ENCODE data around the gene MALSU1. TPM values are rescaled to one million over a fixed set of nuclear protein-coding genes. Genes with fewer than 3 reads are reported as not detected.

MALSU1 gene
- total RNA-seq, 2 donors from 2014 or later: 6.3 to 57.9 TPM

- no peak overlapping the region for H3K4me3 ChIP-seq
- 91 to 93% methylated on average over 2 of the region's 2 CpGs for WGBS, 2 donors
- no peaks in the 10 kb centered on the region for H3K36me3 ChIP-seq (replicated peaks in 1 of 2; ENCODE audit: insufficient read depth in 1 of 2, low read depth in 2 of 2)
- ATAC-seq (no peak), DNase-seq (no peak)
- TF ChIP-seq POLR2A (IDR thresholded peaks at IDR 0.05) (no peak), CTCF (IDR thresholded peaks at IDR 0.05) (no peak)
- H3K4me1 ChIP-seq: peaks cover 6% of the 10 kb centered on the region
- intact Hi-C loops (cut with DNase I): no loop called here
- no peaks in the 10 kb centered on the region for H3K27me3 ChIP-seq
- no peak overlapping the region for H3K27ac ChIP-seq
- no peaks in the 10 kb centered on the region for H3K9me3 ChIP-seq
Observed at GRCh38 chr7:23268167-23268566, 31.0 kb upstream of the MALSU1 start.

- DNase-seq (no peak), ATAC-seq (no peak)
- H3K4me1 ChIP-seq: peaks cover 10% of the 10 kb centered on the region
- no peak for TF ChIP-seq POLR2A (IDR thresholded peaks at IDR 0.05)
- no peak for TF ChIP-seq CTCF (IDR thresholded peaks at IDR 0.05)
- no peaks in the 10 kb centered on the region for H3K27me3 ChIP-seq
- no peaks in the 10 kb centered on the region for H3K9me3 ChIP-seq
- intact Hi-C loops (cut with DNase I): no loop called here
- H3K36me3 ChIP-seq (replicated peaks in 1 of 2; ENCODE audit: insufficient read depth in 1 of 2, low read depth in 2 of 2): no peaks in the 10 kb centered on the region
- 80 to 88% methylated on average over 3 to 4 of the region's 4 CpGs for WGBS, 2 donors
- no peak overlapping the region for H3K27ac ChIP-seq
- H3K4me3 ChIP-seq: no peak overlapping the region
Observed at GRCh38 chr7:23268746-23269145, 30.4 kb upstream of the MALSU1 start.

- 76 to 86% methylated on average over 2 of the region's 2 CpGs for WGBS, 2 donors
- Histone ChIP-seq H3K4me3 (no peak overlapping the region), H3K27me3 (no peaks in the 10 kb centered on the region), H3K27ac (no peak overlapping the region), H3K36me3 (replicated peaks in 1 of 2; ENCODE audit: insufficient read depth in 1 of 2, low read depth in 2 of 2) (no peaks in the 10 kb centered on the region), H3K4me1 (peaks cover 10% of the 10 kb centered on the region), H3K9me3 (no peaks in the 10 kb centered on the region)
- ATAC-seq (no peak), DNase-seq (no peak)
- no peak for TF ChIP-seq CTCF (IDR thresholded peaks at IDR 0.05)
- TF ChIP-seq POLR2A (IDR thresholded peaks at IDR 0.05): no peak
- intact Hi-C loops (cut with DNase I): no loop called here
Observed at GRCh38 chr7:23272275-23272674, 26.9 kb upstream of the MALSU1 start.

GRCh38 chr7:23273141-23273599 is 26.0 kb upstream of the MALSU1 start:
- Histone ChIP-seq H3K9me3 (no peaks in the 10 kb centered on the region), H3K36me3 (replicated peaks in 1 of 2; ENCODE audit: insufficient read depth in 1 of 2, low read depth in 2 of 2) (no peaks in the 10 kb centered on the region), H3K4me1 (peaks cover 10% of the 10 kb centered on the region), H3K4me3 (no peak overlapping the region), H3K27ac (peak overlapping the region in 3 of 4 donors; percentile 47 to 55 (median 52)), H3K27me3 (no peaks in the 10 kb centered on the region)
- TF ChIP-seq POLR2A (IDR thresholded peaks at IDR 0.05) (no peak), CTCF (IDR thresholded peaks at IDR 0.05) (peak; percentile 83 to 95 (median 91))
- DNase-seq: peak; percentile 97 to 99 (median 98)
- intact Hi-C loops (cut with DNase I): no loop called here
- ATAC-seq: peak; percentile 99
- WGBS, 2 donors: 6 to 9% methylated on average over 8 to 11 of the region's 11 CpGs

GRCh38 chr7:23275912-23276311 is 23.2 kb upstream of the MALSU1 start:
- Histone ChIP-seq H3K27ac (no peak overlapping the region), H3K4me1 (peaks cover 10% of the 10 kb centered on the region), H3K9me3 (no peaks in the 10 kb centered on the region), H3K4me3 (no peak overlapping the region), H3K36me3 (replicated peaks in 1 of 2; ENCODE audit: insufficient read depth in 1 of 2, low read depth in 2 of 2) (no peaks in the 10 kb centered on the region), H3K27me3 (no peaks in the 10 kb centered on the region)
- ATAC-seq (no peak), DNase-seq (no peak)
- WGBS, 2 donors: 77 to 82% methylated on average over 5 of the region's 5 CpGs
- TF ChIP-seq POLR2A (IDR thresholded peaks at IDR 0.05) (no peak), CTCF (IDR thresholded peaks at IDR 0.05) (no peak)
- intact Hi-C loops (cut with DNase I): no loop called here

Data from body of pancreas (tissue), 4 donors.